Fibroblast of lung (primary cell): ENCODE data around the gene ZDHHC22.

Source experiments
- EZH2 ChIP-seq: IDR thresholded peaks from 2 replicates; pipeline ENCODE4 v1.5.1; 2012; ENCODE audit warnings: low read length, control low read depth, mild to moderate bottlenecking; ENCODE audit errors: missing control alignments
- TF ChIP-seq, protein P1 (sequence below), 2 donors: IDR thresholded peaks in 1 of 2; conservative IDR thresholded peaks in 1 of 2; 1 replicate in 1 of 2; 2 replicates in 1 of 2; pipeline ENCODE4 v1.5.1; 2011 to 2012; ENCODE audit warnings: low read length in 2 of 2, control low read depth in 1 of 2, inconsistent platforms in 1 of 2, low read depth in 1 of 2, mild to moderate bottlenecking in 1 of 2

DNA sequence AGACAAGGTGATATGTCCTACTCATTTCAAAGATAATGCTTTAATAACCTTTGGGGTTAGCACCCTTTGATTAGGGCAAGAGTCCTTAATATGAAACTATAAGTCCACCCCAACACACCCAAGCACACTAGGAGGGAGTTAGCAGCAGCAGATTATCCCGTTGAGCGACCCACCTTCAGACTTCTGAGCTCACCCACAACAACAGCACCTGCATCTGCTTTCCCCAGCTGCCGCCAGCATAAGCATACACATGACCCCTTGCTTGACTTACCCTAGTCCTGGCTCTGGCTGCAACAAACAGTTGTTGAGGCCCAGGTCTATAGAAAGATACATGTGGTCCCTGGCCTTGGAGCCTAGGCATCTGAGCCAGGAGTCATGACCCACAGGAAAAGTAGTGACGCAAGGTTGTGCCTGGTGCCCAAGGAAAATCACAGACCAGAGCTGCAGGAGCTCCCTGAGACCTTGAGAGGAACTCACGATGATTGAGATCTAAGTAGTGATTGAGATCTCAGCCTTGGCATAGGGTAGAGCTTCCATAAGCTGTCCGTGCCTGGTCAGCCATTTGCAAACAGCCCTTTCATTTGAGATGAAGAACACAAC lies 19.0 kb downstream of the ZDHHC22 start:
- TF ChIP-seq, protein P1, sequence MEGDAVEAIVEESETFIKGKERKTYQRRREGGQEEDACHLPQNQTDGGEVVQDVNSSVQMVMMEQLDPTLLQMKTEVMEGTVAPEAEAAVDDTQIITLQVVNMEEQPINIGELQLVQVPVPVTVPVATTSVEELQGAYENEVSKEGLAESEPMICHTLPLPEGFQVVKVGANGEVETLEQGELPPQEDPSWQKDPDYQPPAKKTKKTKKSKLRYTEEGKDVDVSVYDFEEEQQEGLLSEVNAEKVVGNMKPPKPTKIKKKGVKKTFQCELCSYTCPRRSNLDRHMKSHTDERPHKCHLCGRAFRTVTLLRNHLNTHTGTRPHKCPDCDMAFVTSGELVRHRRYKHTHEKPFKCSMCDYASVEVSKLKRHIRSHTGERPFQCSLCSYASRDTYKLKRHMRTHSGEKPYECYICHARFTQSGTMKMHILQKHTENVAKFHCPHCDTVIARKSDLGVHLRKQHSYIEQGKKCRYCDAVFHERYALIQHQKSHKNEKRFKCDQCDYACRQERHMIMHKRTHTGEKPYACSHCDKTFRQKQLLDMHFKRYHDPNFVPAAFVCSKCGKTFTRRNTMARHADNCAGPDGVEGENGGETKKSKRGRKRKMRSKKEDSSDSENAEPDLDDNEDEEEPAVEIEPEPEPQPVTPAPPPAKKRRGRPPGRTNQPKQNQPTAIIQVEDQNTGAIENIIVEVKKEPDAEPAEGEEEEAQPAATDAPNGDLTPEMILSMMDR (conservative IDR thresholded peaks at IDR 0.05 in 1 of 2, IDR thresholded peaks at IDR 0.05 in 1 of 2; ENCODE audit: low read depth in 1 of 2, low read length in 2 of 2), result no peak
- no peak for TF ChIP-seq EZH2
